Measurements from ENCODE around the gene VPS4B.
A peak's percentile ranks its signal among the peaks of the same experiment; 100 is the strongest.

The VPS4B gene

GRCh38 chr18:63422864-63423304, 608 bp upstream of the VPS4B start:
- ChIA-PET POLR2A (ENCODE audit: low non-redundant PET) (interaction anchor here (1.0 kb wide), 1 partner anchor 12 kb away, joined by 3 read pairs; no protein-coding TSS in a partner anchor), CTCF (interaction anchor here (0.7 to 1.0 kb wide), 2 partner anchors 14 to 17 kb away, joined by 3 to 5 read pairs; no protein-coding TSS in a partner anchor)
- no peak for TF ChIP-seq CTCF (conservative IDR thresholded peaks at IDR 0.05; ENCODE audit: low read depth)
- no peak for DNase-seq (ENCODE audit: low spot score)
- peak overlapping the region; percentile 93 for H3K27ac ChIP-seq

- CTCF ChIA-PET: no interaction called here
- no peak for TF ChIP-seq CTCF (conservative IDR thresholded peaks at IDR 0.05; ENCODE audit: low read depth)
- DNase-seq (ENCODE audit: low spot score): no peak
- POLR2A ChIA-PET (ENCODE audit: low non-redundant PET): no interaction called here
- H3K27ac ChIP-seq: peak overlapping the region; percentile 93
These were observed 762 bp downstream of the VPS4B start for GRCh38 chr18:63421514-63421913.

- POLR2A ChIA-PET (ENCODE audit: low non-redundant PET): no interaction called here
- no peak overlapping the region for H3K27ac ChIP-seq
- DNase-seq (ENCODE audit: low spot score): no peak
- no peak for TF ChIP-seq CTCF (conservative IDR thresholded peaks at IDR 0.05; ENCODE audit: low read depth)
- CTCF ChIA-PET: no interaction called here
These were observed 9.3 kb downstream of the VPS4B start for GRCh38 chr18:63412953-63413352.

GRCh38 chr18:63410792-63411191, 11.5 kb downstream of the VPS4B start:
- peak; percentile 87 for DNase-seq (ENCODE audit: low spot score)
- POLR2A ChIA-PET (ENCODE audit: low non-redundant PET): interaction anchor here (0.7 kb wide), 1 partner anchor 11 kb away, joined by 3 read pairs; the partner anchor contains the start of gene VPS4B
- CTCF ChIA-PET: no interaction called here
- H3K27ac ChIP-seq: no peak overlapping the region
- TF ChIP-seq CTCF (conservative IDR thresholded peaks at IDR 0.05; ENCODE audit: low read depth): no peak

GRCh38 chr18:63409301-63409700, 13.0 kb downstream of the VPS4B start:
- DNase-seq (ENCODE audit: low spot score): peak; percentile 41
- no peak overlapping the region for H3K27ac ChIP-seq
- CTCF ChIA-PET: interaction anchor here (0.7 kb wide), 1 partner anchor 67 kb away, joined by 3 read pairs; the partner anchor contains the start of gene SERPINB5
- POLR2A ChIA-PET (ENCODE audit: low non-redundant PET): no interaction called here
- no peak for TF ChIP-seq CTCF (conservative IDR thresholded peaks at IDR 0.05; ENCODE audit: low read depth)

GRCh38 chr18:63407734-63408133, 14.5 kb downstream of the VPS4B start:
- H3K27ac ChIP-seq: no peak overlapping the region
- TF ChIP-seq CTCF (conservative IDR thresholded peaks at IDR 0.05; ENCODE audit: low read depth): no peak
- no peak for DNase-seq (ENCODE audit: low spot score)
- CTCF ChIA-PET: no interaction called here
- POLR2A ChIA-PET (ENCODE audit: low non-redundant PET): no interaction called here
